Choroid plexus epithelial cell (primary cell): ENCODE results near the gene CYB5R2.
"Not testable (repeated sequence)": the region's sequence is repeated elsewhere in the genome, so short reads cannot be mapped to it uniquely, and the experiment has no call there.

Experiments used
- DNase-seq: peaks from one replicate; pipeline ENCODE4 v3.0.0-alpha.2; 2010; ENCODE audit warnings: low read depth
- H3K4me3 ChIP-seq: 2 replicates; pipeline ENCODE4 v1.5.1; 2011; ENCODE audit warnings: low read depth, mild to moderate bottlenecking, control low read depth, low read length, moderate library complexity
- TF ChIP-seq, protein P1 (sequence below): conservative IDR thresholded peaks from 2 replicates; pipeline ENCODE4 v1.5.1; 2011; ENCODE audit warnings: low read depth, mild to moderate bottlenecking, control low read depth, inconsistent platforms, low read length, moderate library complexity

CYB5R2 gene

DNA sequence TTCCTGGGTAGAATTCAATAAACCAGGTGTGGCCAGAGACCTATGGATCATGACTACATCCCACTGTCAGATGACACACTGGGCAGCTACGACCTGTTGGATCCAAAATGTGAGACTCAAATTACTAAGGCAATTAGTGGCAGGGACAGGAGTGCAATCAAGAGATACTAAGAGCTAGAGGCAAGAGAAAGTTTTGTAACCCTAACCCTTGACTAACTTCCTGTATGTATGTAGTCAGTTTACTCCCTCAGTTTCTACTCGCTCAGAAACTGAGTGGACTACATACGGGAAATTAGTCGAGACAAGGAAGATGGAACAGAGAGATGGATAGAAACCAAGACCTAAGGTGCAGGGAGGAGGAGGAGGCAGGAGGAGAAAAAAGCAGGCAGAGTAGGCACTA is 2.7 kb downstream of the CYB5R2 start:
- no peak for DNase-seq
- H3K4me3 ChIP-seq: no peak overlapping the region
- TF ChIP-seq, protein P1, sequence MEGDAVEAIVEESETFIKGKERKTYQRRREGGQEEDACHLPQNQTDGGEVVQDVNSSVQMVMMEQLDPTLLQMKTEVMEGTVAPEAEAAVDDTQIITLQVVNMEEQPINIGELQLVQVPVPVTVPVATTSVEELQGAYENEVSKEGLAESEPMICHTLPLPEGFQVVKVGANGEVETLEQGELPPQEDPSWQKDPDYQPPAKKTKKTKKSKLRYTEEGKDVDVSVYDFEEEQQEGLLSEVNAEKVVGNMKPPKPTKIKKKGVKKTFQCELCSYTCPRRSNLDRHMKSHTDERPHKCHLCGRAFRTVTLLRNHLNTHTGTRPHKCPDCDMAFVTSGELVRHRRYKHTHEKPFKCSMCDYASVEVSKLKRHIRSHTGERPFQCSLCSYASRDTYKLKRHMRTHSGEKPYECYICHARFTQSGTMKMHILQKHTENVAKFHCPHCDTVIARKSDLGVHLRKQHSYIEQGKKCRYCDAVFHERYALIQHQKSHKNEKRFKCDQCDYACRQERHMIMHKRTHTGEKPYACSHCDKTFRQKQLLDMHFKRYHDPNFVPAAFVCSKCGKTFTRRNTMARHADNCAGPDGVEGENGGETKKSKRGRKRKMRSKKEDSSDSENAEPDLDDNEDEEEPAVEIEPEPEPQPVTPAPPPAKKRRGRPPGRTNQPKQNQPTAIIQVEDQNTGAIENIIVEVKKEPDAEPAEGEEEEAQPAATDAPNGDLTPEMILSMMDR: no peak

DNA sequence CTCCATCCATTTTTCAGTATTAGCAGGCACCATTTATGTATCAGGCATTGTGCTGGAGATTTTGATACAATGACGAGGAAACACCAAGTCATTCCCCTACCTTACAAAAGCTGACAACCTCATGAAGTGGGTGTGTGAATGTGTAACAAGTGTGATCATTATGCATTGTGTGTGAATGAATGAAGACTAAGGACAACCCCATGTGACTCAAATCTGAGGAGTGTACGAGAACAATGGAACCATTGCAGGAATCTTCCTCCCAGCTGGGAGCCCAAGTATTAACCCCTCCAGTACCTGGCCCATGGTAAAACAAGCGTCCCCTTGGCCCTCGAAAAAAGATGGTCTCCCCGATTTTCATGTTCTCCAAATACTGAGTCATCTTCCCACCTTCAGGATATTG is 4.4 kb downstream of the CYB5R2 start:
- DNase-seq: no peak
- TF ChIP-seq, protein P1: no peak
- H3K4me3 ChIP-seq: no peak overlapping the region

DNA sequence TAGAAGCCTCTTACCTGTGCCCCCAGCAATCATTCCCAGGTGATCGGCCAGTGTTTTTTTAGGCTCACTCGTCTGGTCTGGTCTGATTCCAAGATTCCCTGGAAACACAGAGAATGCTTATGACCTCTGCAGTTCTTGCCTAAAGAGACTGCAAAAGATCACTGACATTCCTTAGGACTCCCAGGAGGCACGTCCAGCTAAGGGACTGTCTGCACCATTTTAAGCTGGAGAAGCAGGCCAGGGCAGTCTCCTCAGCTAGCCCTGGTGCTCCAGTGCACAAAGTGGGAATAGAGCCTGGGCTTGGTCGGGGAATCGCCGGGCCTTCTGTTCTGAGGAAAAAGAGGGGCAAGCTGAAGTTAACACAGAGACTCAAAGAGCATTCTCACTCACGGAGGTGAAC is 4.8 kb downstream of the CYB5R2 start:
- DNase-seq: no peak
- TF ChIP-seq, protein P1: no peak
- no peak overlapping the region for H3K4me3 ChIP-seq

DNA sequence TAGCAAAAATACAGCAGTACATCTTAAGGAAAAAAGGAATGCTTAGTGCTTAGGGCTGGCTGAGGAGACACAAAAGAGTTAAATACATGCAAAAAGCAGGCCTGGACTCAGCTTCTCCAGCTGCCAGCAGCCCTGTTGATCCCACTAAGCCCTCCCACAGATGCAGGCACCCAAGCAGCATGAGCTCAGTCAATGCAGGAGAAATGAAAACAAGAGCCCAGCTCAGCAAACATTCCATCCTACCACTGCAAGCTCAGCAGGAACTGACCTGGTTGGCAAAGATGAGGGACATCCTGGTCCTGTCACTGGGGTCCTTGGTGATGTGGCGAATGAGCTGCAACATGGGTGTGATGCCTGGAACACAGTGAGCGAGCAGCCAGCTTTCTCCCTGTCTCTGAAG is 5.8 kb downstream of the CYB5R2 start:
- H3K4me3 ChIP-seq: no peak overlapping the region

DNA sequence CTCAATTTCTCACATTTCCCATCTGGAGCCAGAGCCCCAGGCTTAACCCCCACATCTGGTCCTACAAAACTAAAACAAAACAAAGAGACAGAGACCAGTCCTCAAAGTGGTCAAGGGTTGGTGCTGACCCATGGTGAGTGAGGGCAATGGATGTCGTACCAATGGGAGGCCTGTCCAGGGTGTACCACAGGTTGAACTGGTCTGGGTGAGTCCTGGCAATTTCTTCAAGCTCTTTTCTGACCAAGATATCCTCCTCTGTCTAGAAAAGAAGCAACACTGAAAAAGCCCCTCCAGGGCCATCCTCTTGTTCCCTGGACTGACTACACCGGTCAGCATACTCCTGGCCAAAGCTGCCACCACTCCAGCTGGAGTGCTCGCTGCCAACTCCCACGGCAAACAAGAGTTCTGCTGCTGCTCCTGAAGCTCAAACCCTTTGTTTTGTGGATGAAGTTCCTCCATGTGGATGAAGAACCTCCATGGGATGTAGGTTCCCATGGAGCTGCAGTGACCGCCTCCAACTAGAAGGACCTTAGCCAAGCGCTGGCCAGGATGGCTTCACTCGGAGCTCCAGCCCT is 6.9 kb downstream of the CYB5R2 start:
- TF ChIP-seq, protein P1: no peak
- DNase-seq: no peak
- H3K4me3 ChIP-seq: no peak overlapping the region

More for the DNA sequence above, 5.8 kb downstream of the CYB5R2 start:
- TF ChIP-seq, protein P1: no peak
- DNase-seq: peak; percentile 73

DNA sequence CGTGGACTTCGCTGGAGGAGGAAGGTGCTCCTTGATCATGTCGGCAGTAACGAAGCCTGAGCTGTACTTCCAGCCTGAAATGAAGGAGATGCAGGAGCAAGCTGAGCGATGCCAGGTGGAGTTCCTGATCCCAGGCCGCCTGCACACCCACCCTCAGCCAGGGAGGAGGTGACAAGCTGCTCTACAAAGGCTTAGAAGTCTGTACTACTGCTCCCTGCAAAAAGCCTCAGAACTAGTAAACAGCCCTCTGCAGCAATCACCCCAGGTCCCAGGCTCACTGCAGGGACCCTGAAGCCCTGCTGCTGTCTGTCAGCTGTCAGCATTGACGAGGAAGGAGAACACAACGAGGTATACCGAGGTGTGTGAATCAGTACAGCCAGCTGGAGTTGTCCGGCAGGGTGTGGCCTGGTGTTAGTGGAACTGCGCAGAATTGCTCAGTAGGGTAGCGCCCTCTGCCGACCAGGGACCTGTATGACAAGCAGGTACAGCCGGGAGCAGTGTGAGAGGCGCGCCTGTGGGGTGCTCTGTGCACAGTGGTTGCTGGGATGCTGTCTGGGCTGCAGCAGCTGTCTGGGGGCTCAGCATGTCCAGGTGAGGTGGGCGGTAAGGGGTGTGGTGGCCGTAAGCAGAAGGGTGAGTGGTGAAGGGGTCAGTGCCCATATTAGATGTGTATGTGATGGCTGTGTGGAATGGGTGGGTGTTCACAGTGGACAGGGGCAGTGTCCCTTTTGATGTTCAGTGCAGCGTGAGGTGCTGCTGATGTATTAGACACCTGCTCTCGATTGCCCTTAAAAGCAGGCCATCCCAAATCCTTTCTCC is 7.6 kb downstream of the CYB5R2 start:
- TF ChIP-seq, protein P1: peak; percentile 87
- DNase-seq: peak; percentile 78
- H3K4me3 ChIP-seq: no peak overlapping the region

DNA sequence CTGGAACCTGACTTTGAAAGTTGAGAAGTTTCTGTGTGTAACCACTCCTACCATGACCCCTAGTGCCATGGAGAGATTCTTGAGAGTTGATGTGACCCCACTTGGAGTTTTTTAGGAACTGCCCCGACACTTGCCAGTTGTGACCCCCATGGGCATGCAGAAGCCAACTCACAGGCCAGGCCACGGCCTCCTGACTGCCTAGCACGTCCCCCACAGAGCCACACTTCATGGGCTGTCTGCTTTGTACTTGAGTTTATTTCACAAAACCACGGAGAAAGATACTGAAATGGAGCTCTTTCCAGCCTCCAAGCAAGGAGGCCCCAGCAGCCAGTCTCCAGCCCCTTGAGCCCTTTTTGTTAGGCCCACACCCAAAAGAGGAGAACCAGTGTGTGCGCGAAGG is 8.4 kb downstream of the CYB5R2 start:
- TF ChIP-seq, protein P1: no peak
- DNase-seq: no peak
- no peak overlapping the region for H3K4me3 ChIP-seq

DNA sequence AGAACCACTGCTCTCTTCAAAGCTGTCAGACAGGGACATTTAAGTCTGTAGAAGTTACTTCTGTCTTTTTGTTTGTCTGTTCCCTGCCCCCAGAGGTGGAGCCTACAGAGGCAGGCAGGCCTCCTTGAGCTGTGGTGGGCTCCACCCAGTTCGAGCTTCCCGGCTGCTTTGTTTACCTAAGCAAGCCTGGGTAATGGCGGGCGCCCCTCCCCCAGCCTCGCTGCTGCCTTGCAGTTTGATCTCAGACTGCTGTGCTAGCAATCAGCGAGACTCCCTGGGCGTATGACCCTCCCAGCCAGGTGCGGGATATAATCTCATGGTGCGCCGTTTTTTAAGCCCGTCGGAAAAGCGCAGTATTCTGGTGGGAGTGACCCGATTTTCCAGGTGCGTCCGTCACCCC is 9.8 kb downstream of the CYB5R2 start:
- not testable (repeated sequence) for DNase-seq, H3K4me3 ChIP-seq
